Measurements from ENCODE around the gene VGLL4. TPM values are rescaled to one million over a fixed set of nuclear protein-coding genes. Genes with fewer than 3 reads are reported as not detected.

VGLL4 gene
- total and polyA plus RNA-seq, 5 donors, result 40.9 to 66.9 (median 53.2) TPM

GRCh38 chr3:11606090-11606784 lies 37.5 kb downstream of the VGLL4 start:
- ATAC-seq, result no peak
- Histone ChIP-seq H3K4me3 (ENCODE audit: low read length) (no peak overlapping the region), H3K27me3 (ENCODE audit: control insufficient read depth, insufficient read depth) (no peaks in the 10 kb centered on the region), H3K9me3 (ENCODE audit: control insufficient read depth, low read length) (no peaks in the 10 kb centered on the region), H3K27ac (ENCODE audit: low read length) (no peak overlapping the region), H3K4me1 (ENCODE audit: control insufficient read depth, insufficient read depth, low read length) (peaks cover 28% of the 10 kb centered on the region)
- intact Hi-C loops (cut with DNase I), result no loop called here
- DNase-seq, result no peak
- WGBS, result 61% methylated on average over 11 of the region's 11 CpGs

DNA sequence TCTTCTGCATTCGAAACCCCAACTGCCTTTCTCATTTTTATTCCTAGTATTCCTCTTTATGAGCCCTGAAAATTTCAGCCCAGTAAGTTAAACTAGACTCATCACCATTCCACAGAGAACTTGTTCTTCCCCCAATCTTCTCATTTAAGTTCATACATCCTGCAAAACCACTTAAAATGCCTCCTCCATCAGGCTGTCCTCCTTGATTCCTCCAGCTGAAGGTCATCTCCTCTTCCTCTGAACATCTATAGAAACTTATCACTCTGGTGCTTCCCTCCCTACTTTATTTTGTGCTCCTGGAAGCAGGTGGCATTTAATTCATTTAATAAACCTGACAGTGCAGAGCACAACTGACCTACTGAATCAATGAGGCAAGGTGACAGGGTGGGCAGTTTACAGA lies 38.3 kb downstream of the VGLL4 start:
- intact Hi-C loops (cut with DNase I), result no loop called here
- DNase-seq, result no peak
- Histone ChIP-seq H3K9me3 (ENCODE audit: control insufficient read depth, low read length) (no peaks in the 10 kb centered on the region), H3K4me1 (ENCODE audit: control insufficient read depth, insufficient read depth, low read length) (peaks cover 35% of the 10 kb centered on the region), H3K27me3 (ENCODE audit: control insufficient read depth, insufficient read depth) (no peaks in the 10 kb centered on the region), H3K27ac (ENCODE audit: low read length) (no peak overlapping the region), H3K4me3 (ENCODE audit: low read length) (no peak overlapping the region)
- no peak for ATAC-seq
- 85% methylated on average over 1 of the region's 1 CpG for WGBS

GRCh38 chr3:11604139-11604892 lies 39.4 kb downstream of the VGLL4 start:
- H3K27ac ChIP-seq (ENCODE audit: low read length), result peak overlapping the region; percentile 88
- ATAC-seq (peak in 1 of 2 donors; percentile 5), DNase-seq (peak in 1 of 3 donors; percentile 51)
- H3K4me1 ChIP-seq (ENCODE audit: control insufficient read depth, insufficient read depth, low read length), result peaks cover 28% of the 10 kb centered on the region
- H3K4me3 ChIP-seq (ENCODE audit: low read length), result no peak overlapping the region
- 55% methylated on average over 15 of the region's 15 CpGs for WGBS
- H3K9me3 ChIP-seq (ENCODE audit: control insufficient read depth, low read length), result no peaks in the 10 kb centered on the region
- H3K27me3 ChIP-seq (ENCODE audit: control insufficient read depth, insufficient read depth), result no peaks in the 10 kb centered on the region
- intact Hi-C loops (cut with DNase I), result loop anchor here in 1 of 4 donors (5.0 kb wide), 1 partner anchor 38 kb away; the partner anchor contains the start of gene VGLL4

GRCh38 chr3:11603628-11604027 lies 40.1 kb downstream of the VGLL4 start:
- peak; percentile 78 to 82 (median 82) for DNase-seq
- Histone ChIP-seq H3K27me3 (ENCODE audit: control insufficient read depth, insufficient read depth) (no peaks in the 10 kb centered on the region), H3K9me3 (ENCODE audit: control insufficient read depth, low read length) (no peaks in the 10 kb centered on the region), H3K4me3 (ENCODE audit: low read length) (no peak overlapping the region), H3K27ac (ENCODE audit: low read length) (peak overlapping the region; percentile 28), H3K4me1 (ENCODE audit: control insufficient read depth, insufficient read depth, low read length) (peaks cover 28% of the 10 kb centered on the region)
- WGBS, result 42% methylated on average over 9 of the region's 9 CpGs
- intact Hi-C loops (cut with DNase I), result loop anchor here in 1 of 4 donors (5.0 kb wide), 1 partner anchor 39 kb away; the partner anchor contains the start of gene VGLL4
- peak; percentile 58 to 66 for ATAC-seq

- Histone ChIP-seq H3K9me3 (ENCODE audit: control insufficient read depth, low read length) (no peaks in the 10 kb centered on the region), H3K27me3 (ENCODE audit: control insufficient read depth, insufficient read depth) (no peaks in the 10 kb centered on the region), H3K4me3 (ENCODE audit: low read length) (no peak overlapping the region), H3K4me1 (ENCODE audit: control insufficient read depth, insufficient read depth, low read length) (peaks cover 31% of the 10 kb centered on the region), H3K27ac (ENCODE audit: low read length) (peak overlapping the region; percentile 48)
- ATAC-seq (no peak), DNase-seq (no peak)
- intact Hi-C loops (cut with DNase I), result loop anchor here in 1 of 4 donors (5.0 kb wide), 1 partner anchor 39 kb away; the partner anchor contains the start of gene VGLL4
- 61% methylated on average over 5 of the region's 5 CpGs for WGBS
These were observed 40.7 kb downstream of the VGLL4 start for GRCh38 chr3:11602886-11603527.

DNA sequence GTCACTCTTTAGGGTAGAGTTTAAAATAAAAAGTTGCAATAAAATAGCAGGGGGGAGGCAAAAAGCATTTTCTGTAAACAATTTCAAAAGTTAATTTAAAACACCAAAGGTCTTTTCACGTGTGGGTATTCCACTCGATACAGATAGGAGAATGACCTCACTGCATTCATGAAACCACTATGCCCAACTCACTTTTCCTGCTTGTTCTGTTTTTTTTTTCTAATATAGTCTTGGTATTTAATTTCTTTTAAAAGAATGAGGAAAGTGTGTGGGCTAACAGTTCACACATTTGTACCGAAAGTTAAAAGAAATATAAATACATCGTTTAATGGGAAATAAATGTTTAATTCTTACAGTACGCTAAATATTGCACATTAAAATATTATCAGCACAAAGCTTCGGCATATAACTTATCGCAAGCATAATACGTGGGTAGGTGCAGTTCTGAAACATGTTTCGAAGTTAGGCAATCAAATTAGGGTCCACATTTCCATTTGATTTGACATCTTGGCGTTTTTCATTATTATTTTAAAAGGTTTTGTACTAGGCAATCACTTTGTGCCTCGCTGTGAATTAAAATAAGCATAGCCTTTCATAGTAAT lies 41.4 kb downstream of the VGLL4 start:
- H3K9me3 ChIP-seq (ENCODE audit: control insufficient read depth, low read length), result no peaks in the 10 kb centered on the region
- H3K27me3 ChIP-seq (ENCODE audit: control insufficient read depth, insufficient read depth), result no peaks in the 10 kb centered on the region
- no peak overlapping the region for H3K4me3 ChIP-seq (ENCODE audit: low read length)
- peak overlapping the region; percentile 90 for H3K27ac ChIP-seq (ENCODE audit: low read length)
- H3K4me1 ChIP-seq (ENCODE audit: control insufficient read depth, insufficient read depth, low read length), result peaks cover 28% of the 10 kb centered on the region
- intact Hi-C loops (cut with DNase I), result loop anchor here in 1 of 4 donors (5.0 kb wide), 1 partner anchor 40 kb away; the partner anchor contains the start of gene VGLL4
- no peak for ATAC-seq
- WGBS, result 56% methylated on average over 11 of the region's 11 CpGs
- no peak for DNase-seq

- intact Hi-C loops (cut with DNase I), result loop anchor here in 1 of 4 donors (5.0 kb wide), 1 partner anchor 41 kb away; the partner anchor contains the start of gene VGLL4
- H3K27ac ChIP-seq (ENCODE audit: low read length), result peak overlapping the region; percentile 98
- no peaks in the 10 kb centered on the region for H3K9me3 ChIP-seq (ENCODE audit: control insufficient read depth, low read length)
- peaks cover 28% of the 10 kb centered on the region for H3K4me1 ChIP-seq (ENCODE audit: control insufficient read depth, insufficient read depth, low read length)
- no peak overlapping the region for H3K4me3 ChIP-seq (ENCODE audit: low read length)
- ATAC-seq, result peak; percentile 34 to 54
- DNase-seq, result peak; percentile 84 to 91 (median 87)
- no peaks in the 10 kb centered on the region for H3K27me3 ChIP-seq (ENCODE audit: control insufficient read depth, insufficient read depth)
- 38% methylated on average over 21 of the region's 21 CpGs for WGBS
These were observed 42.1 kb downstream of the VGLL4 start for GRCh38 chr3:11601446-11602238.

GRCh38 chr3:11600501-11601282 lies 43.0 kb downstream of the VGLL4 start:
- Histone ChIP-seq H3K27me3 (ENCODE audit: control insufficient read depth, insufficient read depth) (no peaks in the 10 kb centered on the region), H3K27ac (ENCODE audit: low read length) (peak overlapping the region; percentile 98), H3K4me1 (ENCODE audit: control insufficient read depth, insufficient read depth, low read length) (peaks cover 23% of the 10 kb centered on the region), H3K4me3 (ENCODE audit: low read length) (no peak overlapping the region), H3K9me3 (ENCODE audit: control insufficient read depth, low read length) (no peaks in the 10 kb centered on the region)
- ATAC-seq, result peak; percentile 84 to 89
- 30% methylated on average over 18 of the region's 18 CpGs for whole genome bisulfite sequencing
- DNase-seq, result peak; percentile 75 to 86 (median 81)
- intact Hi-C loops (cut with DNase I), result loop anchor here in 1 of 4 donors (5.0 kb wide), 1 partner anchor 42 kb away; the partner anchor contains the start of gene VGLL4

- 40% methylated on average over 7 of the region's 7 CpGs for WGBS
- Histone ChIP-seq H3K27ac (ENCODE audit: low read length) (peak overlapping the region; percentile 56), H3K4me3 (ENCODE audit: low read length) (no peak overlapping the region), H3K9me3 (ENCODE audit: control insufficient read depth, low read length) (no peaks in the 10 kb centered on the region), H3K27me3 (ENCODE audit: control insufficient read depth, insufficient read depth) (no peaks in the 10 kb centered on the region), H3K4me1 (ENCODE audit: control insufficient read depth, insufficient read depth, low read length) (peaks cover 29% of the 10 kb centered on the region)
- peak in 1 of 3 donors; percentile 73 for DNase-seq
- intact Hi-C loops (cut with DNase I), result no loop called here
- peak; percentile 6 to 7 for ATAC-seq
These were observed 47.3 kb downstream of the VGLL4 start for GRCh38 chr3:11596387-11596786.
